HCT116 (cell line): ENCODE measurements around the gene EIF6.

Experiments
- CTCF ChIP-seq, 3 experiments: fragments of 200-600 bp in 1 of 3; sonication (generic) in 1 of 3; IDR thresholded peaks in 2 of 3; conservative IDR thresholded peaks in 1 of 3; 2 replicates each; pipeline ENCODE4 v1.5.1; 2012 to 2017; ENCODE audit warnings: low read depth in 2 of 3, low read length in 2 of 3, antibody characterized with exemption in 1 of 3, borderline replicate concordance in 1 of 3, control low read depth in 1 of 3, mild to moderate bottlenecking in 1 of 3, mixed read lengths in 1 of 3, mixed run types in 1 of 3, moderate library complexity in 1 of 3; ENCODE audit not compliant: insufficient read depth in 1 of 3
- EGR1 ChIP-seq: IDR thresholded peaks from 2 replicates; pipeline ENCODE4 v1.6.1; 2012; ENCODE audit warnings: low read depth
- ELF1 ChIP-seq: IDR thresholded peaks from 2 replicates; pipeline ENCODE4 v1.6.1; 2012; ENCODE audit warnings: low read depth, borderline replicate concordance
- POLR2A ChIP-seq: IDR thresholded peaks from 2 replicates; pipeline ENCODE4 v1.7.0; 2011; ENCODE audit warnings: borderline replicate concordance; ENCODE audit not compliant: insufficient read depth, insufficient read length; ENCODE audit errors: extremely low read depth
- POLR2AphosphoS5 ChIP-seq: IDR thresholded peaks from 2 replicates; pipeline ENCODE4 v1.6.1; 2011; ENCODE audit warnings: mild to moderate bottlenecking, low read depth, low read length, moderate library complexity
- SIN3A ChIP-seq: IDR thresholded peaks from 2 replicates; pipeline ENCODE4 v1.6.1; 2012; ENCODE audit warnings: low read depth
- YY1 ChIP-seq: IDR thresholded peaks from 2 replicates; pipeline ENCODE4 v1.6.1; 2011; ENCODE audit warnings: low read length, low read depth, moderate library complexity, mild to moderate bottlenecking; ENCODE audit not compliant: insufficient replicate concordance; ENCODE audit errors: extremely low read depth
- ZNF274 ChIP-seq: fragments of 200-500 bp; sonication (Bioruptor generic); IDR thresholded peaks from 2 replicates; pipeline ENCODE4 v1.6.1; 2014; ENCODE audit warnings: mild to moderate bottlenecking, low read depth, low read length, inconsistent platforms
- TF ChIP-seq, protein P1 (sequence below): IDR thresholded peaks from 2 replicates; pipeline ENCODE4 v1.6.1; 2012; ENCODE audit warnings: low read depth

DNA sequence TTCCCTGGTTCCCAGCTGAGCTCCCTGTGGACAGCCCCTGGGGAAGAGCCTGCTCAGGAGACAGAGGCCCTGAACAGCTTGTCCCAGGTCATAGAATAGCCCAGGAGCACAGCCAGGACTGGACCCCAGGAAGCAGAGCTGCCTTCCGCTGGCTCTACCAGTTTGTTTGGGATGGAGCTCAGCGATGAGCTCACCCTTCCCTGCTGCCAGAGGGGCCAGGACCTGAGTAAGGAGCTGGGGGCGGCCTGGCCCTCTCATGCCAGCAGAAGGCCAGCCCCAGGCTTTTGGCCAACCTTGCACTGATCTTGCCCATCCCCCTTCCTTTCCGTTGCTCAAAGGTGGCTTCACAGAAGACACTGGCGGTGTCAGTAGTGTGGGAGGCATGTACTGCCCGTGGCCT is 24.1 kb downstream of the EIF6 start:
- no peak for TF ChIP-seq CTCF (IDR thresholded peaks at IDR 0.05 in 2 of 3, conservative IDR thresholded peaks at IDR 0.05 in 1 of 3; ENCODE audit: borderline replicate concordance in 1 of 3, insufficient read depth in 1 of 3, low read depth in 2 of 3, low read length in 2 of 3)
- TF ChIP-seq, protein P1, sequence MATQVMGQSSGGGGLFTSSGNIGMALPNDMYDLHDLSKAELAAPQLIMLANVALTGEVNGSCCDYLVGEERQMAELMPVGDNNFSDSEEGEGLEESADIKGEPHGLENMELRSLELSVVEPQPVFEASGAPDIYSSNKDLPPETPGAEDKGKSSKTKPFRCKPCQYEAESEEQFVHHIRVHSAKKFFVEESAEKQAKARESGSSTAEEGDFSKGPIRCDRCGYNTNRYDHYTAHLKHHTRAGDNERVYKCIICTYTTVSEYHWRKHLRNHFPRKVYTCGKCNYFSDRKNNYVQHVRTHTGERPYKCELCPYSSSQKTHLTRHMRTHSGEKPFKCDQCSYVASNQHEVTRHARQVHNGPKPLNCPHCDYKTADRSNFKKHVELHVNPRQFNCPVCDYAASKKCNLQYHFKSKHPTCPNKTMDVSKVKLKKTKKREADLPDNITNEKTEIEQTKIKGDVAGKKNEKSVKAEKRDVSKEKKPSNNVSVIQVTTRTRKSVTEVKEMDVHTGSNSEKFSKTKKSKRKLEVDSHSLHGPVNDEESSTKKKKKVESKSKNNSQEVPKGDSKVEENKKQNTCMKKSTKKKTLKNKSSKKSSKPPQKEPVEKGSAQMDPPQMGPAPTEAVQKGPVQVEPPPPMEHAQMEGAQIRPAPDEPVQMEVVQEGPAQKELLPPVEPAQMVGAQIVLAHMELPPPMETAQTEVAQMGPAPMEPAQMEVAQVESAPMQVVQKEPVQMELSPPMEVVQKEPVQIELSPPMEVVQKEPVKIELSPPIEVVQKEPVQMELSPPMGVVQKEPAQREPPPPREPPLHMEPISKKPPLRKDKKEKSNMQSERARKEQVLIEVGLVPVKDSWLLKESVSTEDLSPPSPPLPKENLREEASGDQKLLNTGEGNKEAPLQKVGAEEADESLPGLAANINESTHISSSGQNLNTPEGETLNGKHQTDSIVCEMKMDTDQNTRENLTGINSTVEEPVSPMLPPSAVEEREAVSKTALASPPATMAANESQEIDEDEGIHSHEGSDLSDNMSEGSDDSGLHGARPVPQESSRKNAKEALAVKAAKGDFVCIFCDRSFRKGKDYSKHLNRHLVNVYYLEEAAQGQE = no peak
- TF ChIP-seq POLR2AphosphoS5 = no peak
- no peak for TF ChIP-seq POLR2A
- no peak for TF ChIP-seq ELF1
- TF ChIP-seq SIN3A = no peak
- TF ChIP-seq ZNF274 = no peak
- no peak for TF ChIP-seq YY1
- no peak for TF ChIP-seq EGR1
